ENCODE results near the gene BRWD1. TPM values are rescaled to one million over a fixed set of nuclear protein-coding genes. Genes with fewer than 3 reads are reported as not detected.
A peak's percentile ranks its signal among the peaks of the same experiment; 100 is the strongest.

The BRWD1 gene
- total RNA-seq, 4 donors from 2014 or later: 55.6 to 183 (median 65.4) TPM

DNA sequence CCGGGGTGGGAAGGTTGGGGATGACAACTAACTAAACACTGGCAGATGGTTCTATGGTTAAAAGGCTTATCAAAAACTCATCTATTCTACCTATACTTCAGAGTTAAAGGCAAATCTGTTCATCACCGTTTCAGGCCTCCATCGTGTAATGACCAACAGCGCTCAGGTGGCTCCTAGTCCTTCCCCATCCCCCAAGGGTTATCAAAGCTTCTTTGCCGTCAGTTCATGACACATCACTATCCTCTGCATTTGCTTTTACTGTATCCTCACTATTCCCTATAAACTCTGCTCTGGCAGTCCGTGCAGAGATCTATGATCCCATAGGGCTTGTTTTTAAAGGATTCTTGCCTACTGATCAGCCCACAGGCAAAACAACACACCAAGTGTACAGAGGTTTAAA is 27.3 kb upstream of the BRWD1 start:
- peaks cover 0 to 3% of the 10 kb centered on the region in 2 donors for H3K4me1 ChIP-seq
- H3K36me3 ChIP-seq: no peaks in the 10 kb centered on the region
- no peaks in the 10 kb centered on the region for H3K27me3 ChIP-seq
- H3K9me3 ChIP-seq: no peaks in the 10 kb centered on the region
- no peak overlapping the region for H3K27ac ChIP-seq
- no peak for DNase-seq
- no peak for TF ChIP-seq POLR2A (IDR thresholded peaks at IDR 0.05)
- TF ChIP-seq, protein P1, sequence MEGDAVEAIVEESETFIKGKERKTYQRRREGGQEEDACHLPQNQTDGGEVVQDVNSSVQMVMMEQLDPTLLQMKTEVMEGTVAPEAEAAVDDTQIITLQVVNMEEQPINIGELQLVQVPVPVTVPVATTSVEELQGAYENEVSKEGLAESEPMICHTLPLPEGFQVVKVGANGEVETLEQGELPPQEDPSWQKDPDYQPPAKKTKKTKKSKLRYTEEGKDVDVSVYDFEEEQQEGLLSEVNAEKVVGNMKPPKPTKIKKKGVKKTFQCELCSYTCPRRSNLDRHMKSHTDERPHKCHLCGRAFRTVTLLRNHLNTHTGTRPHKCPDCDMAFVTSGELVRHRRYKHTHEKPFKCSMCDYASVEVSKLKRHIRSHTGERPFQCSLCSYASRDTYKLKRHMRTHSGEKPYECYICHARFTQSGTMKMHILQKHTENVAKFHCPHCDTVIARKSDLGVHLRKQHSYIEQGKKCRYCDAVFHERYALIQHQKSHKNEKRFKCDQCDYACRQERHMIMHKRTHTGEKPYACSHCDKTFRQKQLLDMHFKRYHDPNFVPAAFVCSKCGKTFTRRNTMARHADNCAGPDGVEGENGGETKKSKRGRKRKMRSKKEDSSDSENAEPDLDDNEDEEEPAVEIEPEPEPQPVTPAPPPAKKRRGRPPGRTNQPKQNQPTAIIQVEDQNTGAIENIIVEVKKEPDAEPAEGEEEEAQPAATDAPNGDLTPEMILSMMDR (IDR thresholded peaks at IDR 0.05): no peak
- intact Hi-C loops (cut with DNase I; ENCODE audit: low total_unique reads): no loop called here
- no peak overlapping the region for H3K4me3 ChIP-seq

DNA sequence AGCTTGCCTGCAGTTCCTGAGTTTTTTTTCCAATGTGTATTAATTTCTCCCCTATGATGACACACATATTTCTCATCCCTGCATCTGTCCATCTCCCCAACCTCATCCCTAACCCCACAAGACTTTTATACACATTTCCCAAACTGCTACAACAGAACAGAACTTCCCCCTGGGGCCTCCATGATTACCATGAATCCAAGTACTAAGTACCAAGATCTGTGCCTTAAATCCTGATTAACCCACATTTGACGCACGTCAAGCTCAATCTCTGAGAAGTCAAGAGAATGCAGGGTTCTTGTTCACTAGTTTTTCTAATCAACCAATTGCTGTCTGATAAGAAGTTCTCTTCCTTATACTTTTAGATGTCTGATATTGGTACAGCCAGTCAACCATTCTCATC is 25.8 kb upstream of the BRWD1 start:
- TF ChIP-seq, protein P1 (IDR thresholded peaks at IDR 0.05): no peak
- TF ChIP-seq POLR2A (IDR thresholded peaks at IDR 0.05): no peak
- no peaks in the 10 kb centered on the region for H3K27me3 ChIP-seq
- DNase-seq: no peak

DNA sequence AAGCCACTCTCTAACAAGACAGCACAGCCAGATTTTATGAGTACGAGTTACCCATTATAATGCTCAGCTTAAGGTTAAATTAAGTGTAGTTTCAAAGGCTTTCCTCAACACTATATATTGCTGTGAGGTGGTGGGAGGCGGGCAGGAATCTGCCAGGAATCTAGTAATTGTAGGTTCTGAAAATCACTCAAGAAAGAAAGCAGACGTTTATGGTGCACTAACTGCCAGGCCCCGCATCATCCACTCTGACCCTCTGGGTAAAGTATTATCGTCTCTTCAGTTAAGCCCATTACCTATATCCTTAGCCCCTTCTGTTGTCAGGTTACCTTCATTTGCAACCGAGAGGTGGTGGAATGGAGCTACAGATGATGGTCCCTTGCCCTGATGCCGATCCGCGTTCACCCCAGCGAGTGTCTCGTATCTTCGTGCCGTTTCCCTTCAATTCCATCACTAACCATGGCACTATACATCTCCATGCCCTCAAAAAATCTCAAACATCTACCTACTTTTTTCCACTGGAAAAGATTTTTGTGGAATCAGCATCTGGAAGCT is 23.1 kb upstream of the BRWD1 start:
- TF ChIP-seq POLR2A (IDR thresholded peaks at IDR 0.05): no peak
- TF ChIP-seq, protein P1 (IDR thresholded peaks at IDR 0.05): peak in 1 of 4 experiments; percentile 16
- Histone ChIP-seq H3K27ac (no peak overlapping the region), H3K9me3 (no peaks in the 10 kb centered on the region), H3K27me3 (no peaks in the 10 kb centered on the region), H3K4me3 (no peak overlapping the region), H3K36me3 (no peaks in the 10 kb centered on the region), H3K4me1 (no peaks in the 10 kb centered on the region)
- DNase-seq: no peak
- intact Hi-C loops (cut with DNase I; ENCODE audit: low total_unique reads): no loop called here

More for the DNA sequence above, 25.8 kb upstream of the BRWD1 start:
- Histone ChIP-seq H3K9me3 (no peaks in the 10 kb centered on the region), H3K27ac (no peak overlapping the region), H3K4me1 (no peaks in the 10 kb centered on the region), H3K4me3 (no peak overlapping the region), H3K36me3 (no peaks in the 10 kb centered on the region)
- intact Hi-C loops (cut with DNase I; ENCODE audit: low total_unique reads): no loop called here

DNA sequence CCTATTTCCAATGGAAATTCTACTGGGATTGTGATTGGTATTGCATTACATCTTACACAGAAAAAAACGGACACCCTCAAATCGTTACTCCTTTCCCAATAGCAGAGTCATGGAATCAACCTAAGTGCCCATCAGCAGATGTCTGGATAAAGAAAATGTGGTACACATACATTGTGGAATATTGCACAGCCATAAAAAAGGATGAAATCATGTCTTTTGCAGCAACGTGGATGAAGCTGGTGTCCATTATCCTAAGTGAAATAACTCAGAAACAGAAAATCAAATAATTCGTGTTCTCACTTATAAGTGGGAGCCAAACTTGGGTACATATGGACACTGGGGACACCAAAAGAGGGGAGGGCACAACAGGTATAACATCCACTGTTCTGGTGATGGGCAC is 21.2 kb upstream of the BRWD1 start:
- H3K27me3 ChIP-seq: no peaks in the 10 kb centered on the region
- no peaks in the 10 kb centered on the region for H3K36me3 ChIP-seq
- intact Hi-C loops (cut with DNase I; ENCODE audit: low total_unique reads): no loop called here
- no peaks in the 10 kb centered on the region for H3K4me1 ChIP-seq
- DNase-seq: no peak
- no peak overlapping the region for H3K27ac ChIP-seq
- no peak overlapping the region for H3K4me3 ChIP-seq
- TF ChIP-seq, protein P1 (IDR thresholded peaks at IDR 0.05): no peak
- TF ChIP-seq POLR2A (IDR thresholded peaks at IDR 0.05): no peak
- no peaks in the 10 kb centered on the region for H3K9me3 ChIP-seq

DNA sequence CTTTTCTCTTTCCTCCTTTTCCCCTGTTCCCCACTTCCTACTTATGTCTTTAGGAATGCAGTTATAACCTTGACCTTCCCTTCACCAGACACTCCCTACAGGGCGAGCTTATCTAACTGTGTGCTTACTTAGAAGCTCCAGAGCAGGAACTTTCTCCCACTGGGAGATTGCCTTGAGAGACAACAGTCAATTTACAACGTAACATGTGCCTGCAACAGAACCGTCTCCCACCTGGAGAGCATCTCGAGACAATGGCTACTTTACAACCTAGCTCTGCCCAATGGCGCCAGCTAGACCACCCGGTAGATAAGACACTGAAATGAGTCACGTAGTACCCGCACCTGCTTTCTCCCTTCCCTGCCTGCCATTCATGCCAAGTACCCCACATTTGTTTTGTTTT is 18.7 kb upstream of the BRWD1 start:
- intact Hi-C loops (cut with DNase I; ENCODE audit: low total_unique reads): no loop called here
- H3K27me3 ChIP-seq: no peaks in the 10 kb centered on the region
- H3K27ac ChIP-seq: no peak overlapping the region
- no peaks in the 10 kb centered on the region for H3K4me1 ChIP-seq
- no peak overlapping the region for H3K4me3 ChIP-seq
- TF ChIP-seq POLR2A (IDR thresholded peaks at IDR 0.05): no peak
- TF ChIP-seq, protein P1 (IDR thresholded peaks at IDR 0.05): no peak
- H3K9me3 ChIP-seq: no peaks in the 10 kb centered on the region
- no peaks in the 10 kb centered on the region for H3K36me3 ChIP-seq
- no peak for DNase-seq

Measured in uterus (tissue), 4 donors.